ENCODE measurements around the gene LRRC27. TPM values are rescaled to one million over a fixed set of nuclear protein-coding genes. Genes with fewer than 3 reads are reported as not detected.

Gene LRRC27
- 8.7 and 15.3 TPM in 2 replicates for total RNA-seq

DNA sequence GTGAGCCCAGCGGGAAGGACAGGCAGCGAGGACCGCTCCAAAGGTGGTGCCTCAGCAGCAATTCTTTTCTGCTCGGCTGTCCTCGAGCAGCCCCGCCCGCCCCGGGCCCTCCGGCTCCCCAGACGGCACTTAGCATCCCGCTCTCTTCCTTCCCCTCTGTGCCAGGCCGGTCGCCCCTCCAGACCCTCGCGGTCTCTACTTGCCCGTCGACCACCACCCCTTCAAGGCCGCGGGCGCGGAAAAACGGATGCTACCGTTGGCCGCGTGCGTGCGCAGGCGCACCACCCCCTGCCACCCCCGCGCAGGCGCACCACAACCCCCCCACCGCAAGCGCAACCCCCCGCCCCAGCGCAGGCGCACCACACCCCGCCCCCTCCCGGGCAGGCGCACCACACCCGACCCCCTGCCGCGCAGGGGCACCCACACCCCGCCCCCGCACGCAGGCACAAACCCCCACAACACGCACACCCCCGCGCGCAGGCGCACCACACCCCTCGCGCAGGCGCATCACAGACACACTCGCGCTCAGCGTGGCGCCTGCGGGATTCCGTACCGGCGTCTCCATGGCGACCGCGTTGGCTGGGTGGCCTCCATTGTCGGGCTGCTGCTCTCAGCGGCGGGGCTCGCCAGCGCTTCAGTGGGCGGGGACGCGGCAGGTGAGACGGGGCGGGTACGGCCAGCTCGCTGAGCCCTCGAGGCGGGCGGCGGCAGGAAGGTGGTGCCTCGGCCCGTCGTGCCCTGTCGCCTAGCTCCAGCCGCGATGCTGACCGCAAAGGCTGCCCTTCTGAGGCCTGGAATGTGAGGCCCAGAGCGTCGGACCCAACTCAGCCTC lies at the start of gene LRRC27:
Gene LRRC27, plus strand, starts transcription at position 593 of the 832 bp plus-strand sequence. CDS start 1,332 bp downstream, outside the sequence.

DNA sequence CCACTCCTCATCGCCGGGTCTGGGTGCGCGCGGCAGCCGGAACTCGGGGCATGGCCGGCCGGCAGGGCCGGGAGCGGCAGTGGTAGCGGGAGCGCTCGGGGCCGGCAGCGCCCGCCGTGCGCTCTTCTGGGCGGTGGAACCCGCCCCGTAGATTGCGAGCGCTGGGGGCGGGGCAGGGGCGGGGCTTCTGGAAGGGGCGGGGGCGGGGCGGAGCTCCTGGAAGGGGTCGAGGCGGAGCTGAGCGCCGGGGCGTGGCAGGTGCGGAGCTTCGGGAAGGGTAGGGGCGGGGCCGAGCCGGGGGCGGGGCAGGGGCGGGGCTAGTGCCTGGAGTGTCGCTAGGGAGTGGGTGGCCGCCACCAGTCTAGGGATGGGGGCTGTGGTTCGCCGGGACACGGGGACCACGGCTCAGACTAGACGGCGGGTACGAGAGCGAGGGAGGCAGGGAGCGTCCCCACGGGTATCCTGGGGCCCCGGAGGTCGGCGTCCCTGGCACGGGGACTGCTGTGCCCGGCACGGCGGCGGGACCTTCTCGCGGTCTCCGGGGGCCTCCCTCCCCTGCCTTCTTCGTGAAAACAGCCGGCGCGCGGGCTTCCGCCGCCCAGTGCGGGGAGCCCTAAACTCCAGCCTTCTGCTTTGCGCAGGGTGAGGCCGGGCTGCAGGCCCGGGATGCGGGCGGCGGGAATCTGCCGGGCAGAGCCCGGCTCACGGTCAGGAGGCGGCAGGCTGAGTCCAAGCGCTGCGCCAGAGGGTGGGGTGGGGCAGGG lies 24.0 kb upstream of the LRRC27 start, which contains the start of gene STK32C:
Gene STK32C, minus strand, starts transcription at position 128 of the 764 bp plus-strand sequence. Its CDS starts 117 bp downstream, at position 11.

DNA sequence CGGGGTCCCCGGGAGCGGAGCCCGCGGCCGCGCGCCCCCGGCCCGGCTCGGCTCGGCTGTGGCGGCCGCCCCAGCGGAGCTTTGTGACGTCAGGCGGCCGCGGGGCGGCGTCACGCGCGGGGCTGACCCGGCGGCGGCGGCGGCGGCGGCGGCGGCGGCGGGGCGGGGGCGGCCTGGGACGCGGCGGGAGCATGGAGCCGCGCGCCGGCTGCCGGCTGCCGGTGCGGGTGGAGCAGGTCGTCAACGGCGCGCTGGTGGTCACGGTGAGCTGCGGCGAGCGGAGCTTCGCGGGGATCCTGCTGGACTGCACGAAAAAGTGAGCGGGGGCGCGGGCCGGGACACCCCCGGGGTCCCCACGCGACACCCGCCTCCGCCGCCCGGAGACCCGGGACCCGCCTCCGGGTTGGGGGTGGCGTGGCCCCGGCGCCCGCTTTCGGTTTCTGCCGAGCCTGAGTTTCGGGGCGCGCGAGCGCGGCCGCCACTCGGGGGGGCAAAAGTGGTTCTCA lies 65.1 kb downstream of the LRRC27 start, which contains the start of gene PWWP2B:
Gene PWWP2B, plus strand, starts transcription at position 165 of the 506 bp plus-strand sequence. Its CDS starts 27 bp downstream, at position 192.

Other genes with a start within 250 kb of the LRRC27 start
- gene DPYSL4, start 145.2 kb upstream of the LRRC27 start, total RNA-seq: 3.9 and 5.7 TPM in 2 replicates
- 16.3 and 24.9 TPM in 2 replicates for gene STK32C, start 24.2 kb upstream of the LRRC27 start, total RNA-seq
- gene PWWP2B, start 65.0 kb downstream of the LRRC27 start, total RNA-seq: 12.0 and 14.5 TPM in 2 replicates
- 54.5 and 79.7 TPM in 2 replicates for gene INPP5A, start 205.6 kb downstream of the LRRC27 start, total RNA-seq